K562 (cell line): Measurements from ENCODE around the gene SIGLEC6. TPM values are rescaled to one million over a fixed set of nuclear protein-coding genes. Genes with fewer than 3 reads are reported as not detected.
A peak's percentile ranks its signal among the peaks of the same experiment; 100 is the strongest.

ENCODE experiments used
- CUX1 ChIP-seq: fragments of 200-800 bp; sonication (Bioruptor generic); IDR thresholded peaks from 2 replicates; pipeline ENCODE4 v1.6.1; 2016; ENCODE audit warnings: missing genetic modification characterization, missing compliant biosample characterization
- DPF2 ChIP-seq: fragments of 450-650 bp; IDR thresholded peaks from 2 replicates; pipeline ENCODE4 v1.6.1; 2016
- ELF4 ChIP-seq: fragments of 450-650 bp; formaldehyde crosslinking; IDR thresholded peaks from 2 replicates; pipeline ENCODE4 v1.4.0; 2022; ENCODE audit warnings: missing genetic modification characterization
- ERF ChIP-seq: fragments of 450-650 bp; formaldehyde crosslinking; IDR thresholded peaks from 2 replicates; pipeline ENCODE4 v1.4.0; 2020; ENCODE audit warnings: mild to moderate bottlenecking, mixed read lengths
- ETS2 ChIP-seq: IDR thresholded peaks from 2 replicates; pipeline ENCODE4 v1.6.1; 2016; ENCODE audit warnings: borderline replicate concordance, missing genetic modification characterization, mild to moderate bottlenecking, moderate library complexity, missing compliant biosample characterization; ENCODE audit not compliant: poor library complexity, severe bottlenecking
- GATAD2B ChIP-seq: fragments of 450-650 bp; IDR thresholded peaks from 2 replicates; pipeline ENCODE4 v1.6.1; 2017; ENCODE audit warnings: mild to moderate bottlenecking, borderline replicate concordance
- HEY1 ChIP-seq: fragments of 250-450 bp; sonication (Bioruptor Pico); IDR thresholded peaks from 2 replicates; pipeline ENCODE4 v1.5.0; 2020; ENCODE audit warnings: mild to moderate bottlenecking, moderate library complexity, borderline replicate concordance
- LEF1 ChIP-seq: fragments of 450-650 bp; IDR thresholded peaks from 2 replicates; pipeline ENCODE4 v1.6.1; 2016; ENCODE audit warnings: mild to moderate bottlenecking
- MAFF ChIP-seq: IDR thresholded peaks from 2 replicates; pipeline ENCODE4 v1.6.1; 2012; ENCODE audit warnings: low read length, improper control_type of control experiment
- PRMT5 ChIP-seq: sonication (generic); formaldehyde crosslinking; IDR thresholded peaks from 2 replicates; pipeline ENCODE4 v1.5.0; 2020; ENCODE audit warnings: missing genetic modification reagents
- SNRNP70 ChIP-seq: fragments of 200-400 bp; formaldehyde crosslinking; optimal IDR thresholded peaks from 2 replicates; pipeline ENCODE3; 2017; ENCODE audit warnings: low read depth, low read length
- ZBTB12 ChIP-seq: fragments of 250-450 bp; sonication (Bioruptor Pico); IDR thresholded peaks from 2 replicates; pipeline ENCODE4 v1.4.0; 2020
- ZNF146 ChIP-seq: IDR thresholded peaks from one replicate; pipeline ENCODE4 v1.6.1; 2018; ENCODE audit warnings: missing compliant biosample characterization; ENCODE audit not compliant: unreplicated experiment
- ZNF316 ChIP-seq: fragments of 450-650 bp; IDR thresholded peaks from 2 replicates; pipeline ENCODE4 v1.6.1; 2016
- ZNF408 ChIP-seq: fragments of 250-450 bp; sonication (Bioruptor Pico); IDR thresholded peaks from 2 replicates; pipeline ENCODE4 v1.4.0; 2020; ENCODE audit warnings: low read depth, mild to moderate bottlenecking, moderate library complexity
- polyA plus RNA-seq, 8 experiments: library from polyadenylated mRNA; depleted of rRNA in 4 of 8; stranded (reverse) in 5 of 8; unstranded in 3 of 8; fragments of >200 nt; fragmentation: Nextera tagmentation in 2 of 8; fragmentation: Illumina TruSeq in 1 of 8; extraction: Ambion mirVana in 2 of 8; extraction: Trizol in 1 of 8; gene quantifications; 2 replicates each; pipeline versions ENCODE4 v1.2.1 to v1.2.3, GENCODE V29; 2011 to 2014; ENCODE audit warnings: inconsistent platforms in 1 of 8, missing spikeins in 1 of 8
- total RNA-seq, 7 experiments: library from RNA; depleted of rRNA in 6 of 7; stranded (reverse); fragments of >200 nt in 6 of 7; fragmentation: Illumina TruSeq in 2 of 7; extraction: Trizol in 2 of 7; gene quantifications; 2 replicates each; pipeline versions ENCODE4 v1.2.1 to v1.2.3, GENCODE V29; 2011 to 2021; ENCODE audit warnings: low replicate concordance in 1 of 7

Gene SIGLEC6
- total and polyA plus RNA-seq, 9 of the 15 experiments (the other 6 are each of a cell fraction or from before 2014, with no cell fraction given): 0.03 to 17.5 (median 0.71) TPM

GRCh38 chr19:51552996-51553725 lies 21.7 kb upstream of the SIGLEC6 start (continued):
- TF ChIP-seq ZBTB12 (CRISPR knock-in tag) (no peak), SNRNP70 (no peak), ETS2 (tag) (no peak), PRMT5 (CRISPR knock-in tag) (peak; percentile 95; the same call in 1 of the 2 replicates), ZNF408 (CRISPR knock-in tag) (no peak), ZNF316 (peak; percentile 95), MAFF (peak; percentile 78), ERF (CRISPR knock-in tag) (no peak), DPF2 (peak; percentile 6), ZNF146 (CRISPR knock-in tag) (peak; percentile 48), HEY1 (CRISPR knock-in tag) (0 out of 2 replicates have a peak, but pooled peaks have one; percentile 8), ELF4 (CRISPR knock-in tag) (no peak), CUX1 (CRISPR knock-in tag) (no peak), LEF1 (no peak), GATAD2B (no peak; the same call in 1 of the 2 replicates)
